Hepatocyte (in vitro differentiated cells): ENCODE data around the gene TMPRSS9. TPM values are rescaled to one million over a fixed set of nuclear protein-coding genes. Genes with fewer than 3 reads are reported as not detected.

ENCODE experiments used
- DNase-seq: peaks from one replicate; pipeline ENCODE4 v3.0.0-alpha.2; 2016; ENCODE audit warnings: low spot score
- H2AFZ ChIP-seq: fragments of 200-600 bp; sonication (generic); 2 replicates; pipeline ENCODE4 v1.6.0; 2016; ENCODE audit warnings: antibody characterized with exemption, mild to moderate bottlenecking
- H3K27ac ChIP-seq: fragments of 200-600 bp; sonication (generic); 2 replicates; pipeline ENCODE4 v1.5.1; 2016; ENCODE audit warnings: mild to moderate bottlenecking
- H3K27me3 ChIP-seq: fragments of 200-600 bp; sonication (generic); 2 replicates; pipeline ENCODE4 v1.6.1; 2016
- H3K36me3 ChIP-seq: fragments of 200-600 bp; sonication (generic); replicated peaks from 2 replicates; pipeline ENCODE4 v1.5.1; 2016; ENCODE audit warnings: low read depth; ENCODE audit not compliant: insufficient read depth
- H3K4me1 ChIP-seq: fragments of 200-600 bp; sonication (generic); 2 replicates; pipeline ENCODE4 v1.5.1; 2016; ENCODE audit warnings: mild to moderate bottlenecking, moderate library complexity; ENCODE audit not compliant: insufficient read depth
- H3K4me2 ChIP-seq: fragments of 200-600 bp; sonication (generic); 2 replicates; pipeline ENCODE4 v1.6.0; 2016
- H3K4me3 ChIP-seq: fragments of 200-600 bp; sonication (generic); 2 replicates; pipeline ENCODE4 v1.5.1; 2016; ENCODE audit warnings: mild to moderate bottlenecking
- H3K79me2 ChIP-seq: fragments of 200-600 bp; sonication (generic); 2 replicates; pipeline ENCODE4 v1.6.0; 2017; ENCODE audit warnings: mild to moderate bottlenecking
- H3K9me2 ChIP-seq: fragments of 200-600 bp; sonication (generic); replicated peaks from 2 replicates; pipeline ENCODE4 v1.6.0; 2017; ENCODE audit warnings: mild to moderate bottlenecking; ENCODE audit not compliant: insufficient read depth
- H3K9me3 ChIP-seq: fragments of 200-600 bp; sonication (generic); 2 replicates; pipeline ENCODE4 v1.5.1; 2016; ENCODE audit warnings: low read depth, mild to moderate bottlenecking
- H4K20me1 ChIP-seq: fragments of 200-600 bp; sonication (generic); 2 replicates; pipeline ENCODE4 v1.6.0; 2016; ENCODE audit warnings: mild to moderate bottlenecking; ENCODE audit not compliant: insufficient read depth, poor library complexity, severe bottlenecking
- EZH2 ChIP-seq: fragments of 200-600 bp; sonication (generic); IDR thresholded peaks from 2 replicates; pipeline ENCODE4 v1.6.1; 2016; ENCODE audit warnings: antibody characterized with exemption, mild to moderate bottlenecking, borderline replicate concordance
- EZH2phosphoT487 ChIP-seq: fragments of 200-600 bp; sonication (generic); IDR thresholded peaks from one replicate; pipeline ENCODE4 v1.6.1; 2018; ENCODE audit warnings: antibody characterized with exemption, mild to moderate bottlenecking, low read depth, moderate library complexity; ENCODE audit not compliant: unreplicated experiment, severe bottlenecking
- WGBS: methylation state at CpG from one replicate; pipeline ENCODE4 v1.1.6; 2016; ENCODE audit warnings: low lambda C conversion rate; ENCODE audit errors: missing lambda C conversion rate; 5-methylcytosine and 5-hydroxymethylcytosine counted together
- polyA plus RNA-seq: library from polyadenylated mRNA; unstranded; fragments of >200 nt; fragmentation: Nextera tagmentation; extraction: Ambion mirVana; gene quantifications from 2 replicates; pipeline ENCODE4 v1.2.1, GENCODE V29; 2016
- total RNA-seq: library from RNA; depleted of rRNA; stranded (reverse); fragments of >200 nt; gene quantifications from 2 replicates; pipeline ENCODE4 v1.2.3, GENCODE V29; 2014
- TF ChIP-seq, protein P1 (sequence below): fragments of 200-600 bp; sonication (generic); IDR thresholded peaks from 2 replicates; pipeline ENCODE4 v1.5.1; 2016; ENCODE audit warnings: antibody characterized with exemption, mild to moderate bottlenecking; ENCODE audit not compliant: poor library complexity

The TMPRSS9 gene
- total and polyA plus RNA-seq, 2 experiments from 2014 or later: 0.23 TPM; not detected in 1

DNA sequence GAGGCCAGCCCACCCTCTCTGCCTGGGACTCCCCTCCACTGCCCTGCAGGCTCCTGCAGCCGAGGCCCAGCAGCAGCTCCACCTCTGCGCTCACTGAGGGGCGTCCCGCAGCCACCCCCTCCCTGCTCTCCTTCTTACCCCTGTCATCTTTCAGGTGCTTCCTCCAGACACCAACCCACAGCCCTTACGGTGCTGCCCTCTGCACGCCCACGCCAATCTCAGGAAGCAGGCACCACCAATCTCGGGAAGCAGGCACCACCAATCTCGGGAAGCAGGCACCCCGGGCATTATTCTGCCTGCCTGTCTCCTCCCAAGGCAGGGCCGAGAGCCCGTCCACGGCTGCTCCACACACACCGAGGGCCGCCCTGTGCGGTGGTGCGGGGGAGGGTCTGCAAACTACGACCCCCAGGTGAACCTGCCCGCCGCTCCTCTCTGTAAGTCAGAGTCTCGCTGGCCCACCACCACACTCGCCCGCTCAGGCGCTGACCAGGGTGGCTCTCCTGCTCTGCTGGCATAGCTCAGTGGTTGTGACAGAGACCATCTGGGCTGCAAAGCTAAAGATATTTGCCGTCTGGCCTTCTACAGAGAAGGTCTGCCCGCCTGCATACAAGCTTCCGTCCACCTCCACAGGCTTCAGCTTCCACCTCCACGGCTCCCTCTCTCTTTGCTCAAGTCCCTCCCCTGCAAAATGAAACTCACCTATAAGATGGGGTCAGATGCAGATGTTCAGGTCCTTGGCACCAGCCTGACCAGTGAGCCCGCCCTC lies 34.6 kb upstream of the TMPRSS9 start:
- DNase-seq: no peak
- Histone ChIP-seq H3K9me3 (no peaks in the 10 kb centered on the region), H3K79me2 (peaks cover 39% of the 10 kb centered on the region), H3K4me2 (no peak overlapping the region), H3K4me1 (peaks cover 15% of the 10 kb centered on the region), H4K20me1 (no peaks in the 10 kb centered on the region), H3K4me3 (no peak overlapping the region), H2AFZ (no peak overlapping the region), H3K27me3 (no peaks in the 10 kb centered on the region), H3K9me2 (no peaks in the 10 kb centered on the region), H3K27ac (no peak overlapping the region), H3K36me3 (no peaks in the 10 kb centered on the region)
- WGBS: 92% methylated on average over 29 of the region's 29 CpGs
- TF ChIP-seq, protein P1, sequence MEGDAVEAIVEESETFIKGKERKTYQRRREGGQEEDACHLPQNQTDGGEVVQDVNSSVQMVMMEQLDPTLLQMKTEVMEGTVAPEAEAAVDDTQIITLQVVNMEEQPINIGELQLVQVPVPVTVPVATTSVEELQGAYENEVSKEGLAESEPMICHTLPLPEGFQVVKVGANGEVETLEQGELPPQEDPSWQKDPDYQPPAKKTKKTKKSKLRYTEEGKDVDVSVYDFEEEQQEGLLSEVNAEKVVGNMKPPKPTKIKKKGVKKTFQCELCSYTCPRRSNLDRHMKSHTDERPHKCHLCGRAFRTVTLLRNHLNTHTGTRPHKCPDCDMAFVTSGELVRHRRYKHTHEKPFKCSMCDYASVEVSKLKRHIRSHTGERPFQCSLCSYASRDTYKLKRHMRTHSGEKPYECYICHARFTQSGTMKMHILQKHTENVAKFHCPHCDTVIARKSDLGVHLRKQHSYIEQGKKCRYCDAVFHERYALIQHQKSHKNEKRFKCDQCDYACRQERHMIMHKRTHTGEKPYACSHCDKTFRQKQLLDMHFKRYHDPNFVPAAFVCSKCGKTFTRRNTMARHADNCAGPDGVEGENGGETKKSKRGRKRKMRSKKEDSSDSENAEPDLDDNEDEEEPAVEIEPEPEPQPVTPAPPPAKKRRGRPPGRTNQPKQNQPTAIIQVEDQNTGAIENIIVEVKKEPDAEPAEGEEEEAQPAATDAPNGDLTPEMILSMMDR: no peak
- TF ChIP-seq EZH2phosphoT487: no peak
- no peak for TF ChIP-seq EZH2

GRCh38 chr19:2326699-2327360 lies 33.2 kb upstream of the TMPRSS9 start:
- Histone ChIP-seq H3K9me2 (no peaks in the 10 kb centered on the region), H3K27me3 (no peaks in the 10 kb centered on the region), H3K79me2 (peaks cover 45% of the 10 kb centered on the region), H2AFZ (no peak overlapping the region), H3K27ac (no peak overlapping the region), H3K4me2 (peak overlapping the region; percentile 84), H3K4me3 (no peak overlapping the region), H3K4me1 (peaks cover 26% of the 10 kb centered on the region), H3K36me3 (no peaks in the 10 kb centered on the region), H3K9me3 (no peaks in the 10 kb centered on the region), H4K20me1 (no peaks in the 10 kb centered on the region)
- no peak for TF ChIP-seq EZH2phosphoT487
- WGBS: 91% methylated on average over 16 of the region's 16 CpGs
- no peak for DNase-seq

DNA sequence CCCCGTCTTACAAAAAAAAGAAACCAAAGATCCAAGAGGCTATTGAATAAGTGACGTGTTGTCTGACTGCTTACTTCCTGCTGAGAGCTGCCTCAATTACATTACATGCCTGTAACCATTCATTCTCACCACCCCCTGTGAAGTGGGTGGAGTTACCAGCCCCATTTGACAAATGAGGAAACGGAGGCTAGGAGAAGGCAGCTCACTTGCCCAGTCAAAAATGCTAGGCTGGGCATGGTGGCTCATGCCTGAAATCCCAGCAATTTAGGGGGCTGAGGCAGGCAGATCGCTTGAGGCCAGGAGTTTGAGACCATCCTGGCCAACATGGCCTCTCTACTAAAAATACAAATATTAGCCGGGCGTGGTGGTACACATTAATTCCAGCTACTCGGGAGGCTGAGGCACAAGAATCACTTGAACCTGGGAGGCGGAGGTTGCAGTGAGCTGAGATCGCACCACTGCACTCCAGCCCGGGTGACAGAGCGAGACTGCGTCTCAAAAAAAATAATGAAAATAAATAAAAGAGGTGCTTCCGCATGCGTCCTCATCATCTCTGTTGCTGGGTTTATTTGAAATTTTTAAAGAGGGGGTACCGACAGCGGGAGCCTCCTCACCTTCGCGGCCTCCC lies 32.2 kb upstream of the TMPRSS9 start:
- H3K9me3 ChIP-seq: no peaks in the 10 kb centered on the region
- peaks cover 54% of the 10 kb centered on the region for H3K79me2 ChIP-seq
- 2% methylated on average over 18 of the region's 18 CpGs for WGBS
- H2AFZ ChIP-seq: peak overlapping the region; percentile 65
- H3K27ac ChIP-seq: peak overlapping the region; percentile 72
- H3K36me3 ChIP-seq: no peaks in the 10 kb centered on the region
- H4K20me1 ChIP-seq: no peaks in the 10 kb centered on the region
- H3K9me2 ChIP-seq: no peaks in the 10 kb centered on the region
- no peak for TF ChIP-seq EZH2phosphoT487
- TF ChIP-seq, protein P1: no peak
- TF ChIP-seq EZH2: no peak
- H3K4me3 ChIP-seq: peak overlapping the region; percentile 68
- DNase-seq: peak; percentile 59
- H3K4me2 ChIP-seq: peak overlapping the region; percentile 84
- peaks cover 35% of the 10 kb centered on the region for H3K4me1 ChIP-seq
- no peaks in the 10 kb centered on the region for H3K27me3 ChIP-seq
